Testis (tissue), 3 donors: ENCODE data around the gene LRRTM1. TPM values are rescaled to one million over a fixed set of nuclear protein-coding genes. Genes with fewer than 3 reads are reported as not detected.

Experiments used
- DNase-seq: peaks from one replicate; pipeline ENCODE4 v3.0.0-alpha.2; 2019
- H3K27ac ChIP-seq, 2 donors: fragments of 200-600 bp; sonication (generic); one replicate each; pipeline ENCODE4 v1.5.1; 2019
- H3K27me3 ChIP-seq: fragments of 200-600 bp; sonication (generic); one replicate; pipeline ENCODE4 v1.5.1; 2019
- H3K36me3 ChIP-seq: fragments of 200-600 bp; sonication (generic); one replicate; pipeline ENCODE4 v1.5.1; 2017; ENCODE audit warnings: low read depth; ENCODE audit errors: missing control alignments
- H3K4me1 ChIP-seq: fragments of 200-600 bp; sonication (generic); one replicate; pipeline ENCODE4 v1.5.1; 2019
- H3K4me3 ChIP-seq, 2 donors: fragments of 200-600 bp; sonication (generic); one replicate each; pipeline ENCODE4 v1.5.1; 2017 to 2019
- H3K9me3 ChIP-seq: fragments of 200-600 bp; sonication (generic); one replicate; pipeline ENCODE4 v1.5.1; 2017
- CTCF ChIP-seq, 3 experiments: fragments of 450-650 bp in 2 of 3; fragments of 200-600 bp in 1 of 3; sonication (generic) in 1 of 3; IDR thresholded peaks; one replicate each; pipeline ENCODE4 v1.5.1; 2016 to 2019; ENCODE audit warnings: antibody characterized with exemption in 3 of 3, mild to moderate bottlenecking in 2 of 3, moderate library complexity in 1 of 3
- POLR2A ChIP-seq: fragments of 450-650 bp; IDR thresholded peaks from one replicate; pipeline ENCODE4 v1.6.1; 2017; ENCODE audit warnings: antibody characterized with exemption, mild to moderate bottlenecking, moderate library complexity
- WGBS, 2 donors: methylation state at CpG; one replicate each; pipeline ENCODE4 v1.1.5; 2018; 5-methylcytosine and 5-hydroxymethylcytosine counted together
- intact Hi-C: fragments of 100-400 bp; cut with DNase I; formaldehyde crosslinking; loops from one replicate; pipeline ENCODE4 v1.15.1; 2023; ENCODE audit warnings: low total_unique reads
- polyA plus RNA-seq: library from polyadenylated mRNA; stranded (reverse); fragments of 350-450 nt; fragmentation: Illumina TruSeq; extraction: RNeasy Lipid Tissue Mini Kit (QIAGEN cat#74804); gene quantifications from one replicate; pipeline ENCODE4 v1.2.3, GENCODE V29; 2014; ENCODE audit warnings: low read depth, low replicate concordance; ENCODE audit not compliant: insufficient read depth
- total RNA-seq, 2 donors: library from RNA; depleted of rRNA; stranded (reverse); fragments of >200 nt; gene quantifications; one replicate each; pipeline ENCODE4 v1.2.3, GENCODE V29; 2016

The LRRTM1 gene
- total and polyA plus RNA-seq, 3 donors from 2014 or later: 0.68 to 1.2 (median 1.1) TPM

GRCh38 chr2:80340022-80340421 is 35.5 kb upstream of the LRRTM1 start:
- H3K4me1 ChIP-seq: no peaks in the 10 kb centered on the region
- no peak overlapping the region for H3K4me3 ChIP-seq
- H3K9me3 ChIP-seq: no peaks in the 10 kb centered on the region
- intact Hi-C loops: no loop called here
- H3K27ac ChIP-seq: no peak overlapping the region
- TF ChIP-seq POLR2A: no peak
- TF ChIP-seq CTCF (IDR thresholded peaks at IDR 0.05): no peak
- no peak for DNase-seq
- H3K27me3 ChIP-seq: no peaks in the 10 kb centered on the region
- H3K36me3 ChIP-seq: no peaks in the 10 kb centered on the region
- 40 to 65% methylated on average over 3 of the region's 3 CpGs for WGBS, 2 donors

GRCh38 chr2:80338794-80339193 is 34.2 kb upstream of the LRRTM1 start:
- intact Hi-C loops: no loop called here
- Histone ChIP-seq H3K27me3 (no peaks in the 10 kb centered on the region), H3K4me1 (no peaks in the 10 kb centered on the region), H3K4me3 (no peak overlapping the region), H3K27ac (no peak overlapping the region), H3K36me3 (no peaks in the 10 kb centered on the region), H3K9me3 (no peaks in the 10 kb centered on the region)
- DNase-seq: no peak
- 69 to 81% methylated on average over 2 of the region's 2 CpGs for WGBS, 2 donors
- TF ChIP-seq CTCF (IDR thresholded peaks at IDR 0.05) (no peak), POLR2A (no peak)

- Histone ChIP-seq H3K27me3 (no peaks in the 10 kb centered on the region), H3K36me3 (no peaks in the 10 kb centered on the region), H3K27ac (no peak overlapping the region), H3K4me1 (no peaks in the 10 kb centered on the region), H3K9me3 (no peaks in the 10 kb centered on the region), H3K4me3 (no peak overlapping the region)
- DNase-seq: no peak
- TF ChIP-seq CTCF (IDR thresholded peaks at IDR 0.05): no peak
- no peak for TF ChIP-seq POLR2A
- WGBS, 2 donors: 82 to 92% methylated on average over 1 of the region's 1 CpG
- intact Hi-C loops: no loop called here
Measured at GRCh38 chr2:80335411-80335810, 30.9 kb upstream of the LRRTM1 start.

- Histone ChIP-seq H3K9me3 (no peaks in the 10 kb centered on the region), H3K4me1 (no peaks in the 10 kb centered on the region), H3K4me3 (no peak overlapping the region), H3K36me3 (no peaks in the 10 kb centered on the region), H3K27me3 (no peaks in the 10 kb centered on the region), H3K27ac (no peak overlapping the region)
- 89 to 93% methylated on average over 5 of the region's 5 CpGs for WGBS, 2 donors
- DNase-seq: no peak
- intact Hi-C loops: no loop called here
- TF ChIP-seq POLR2A (no peak), CTCF (IDR thresholded peaks at IDR 0.05) (no peak)
Measured at GRCh38 chr2:80333886-80334285, 29.3 kb upstream of the LRRTM1 start.
